GM19395 (cell line): ENCODE measurements around the gene SMOC2.

Source experiments
- ATAC-seq: cut with Tn5 transposase; IDR thresholded peaks from one replicate; pipeline ENCODE4 v1.9.1; 2021; ENCODE audit warnings: mild to moderate bottlenecking, moderate library complexity; ENCODE audit not compliant: unreplicated experiment

The SMOC2 gene

DNA sequence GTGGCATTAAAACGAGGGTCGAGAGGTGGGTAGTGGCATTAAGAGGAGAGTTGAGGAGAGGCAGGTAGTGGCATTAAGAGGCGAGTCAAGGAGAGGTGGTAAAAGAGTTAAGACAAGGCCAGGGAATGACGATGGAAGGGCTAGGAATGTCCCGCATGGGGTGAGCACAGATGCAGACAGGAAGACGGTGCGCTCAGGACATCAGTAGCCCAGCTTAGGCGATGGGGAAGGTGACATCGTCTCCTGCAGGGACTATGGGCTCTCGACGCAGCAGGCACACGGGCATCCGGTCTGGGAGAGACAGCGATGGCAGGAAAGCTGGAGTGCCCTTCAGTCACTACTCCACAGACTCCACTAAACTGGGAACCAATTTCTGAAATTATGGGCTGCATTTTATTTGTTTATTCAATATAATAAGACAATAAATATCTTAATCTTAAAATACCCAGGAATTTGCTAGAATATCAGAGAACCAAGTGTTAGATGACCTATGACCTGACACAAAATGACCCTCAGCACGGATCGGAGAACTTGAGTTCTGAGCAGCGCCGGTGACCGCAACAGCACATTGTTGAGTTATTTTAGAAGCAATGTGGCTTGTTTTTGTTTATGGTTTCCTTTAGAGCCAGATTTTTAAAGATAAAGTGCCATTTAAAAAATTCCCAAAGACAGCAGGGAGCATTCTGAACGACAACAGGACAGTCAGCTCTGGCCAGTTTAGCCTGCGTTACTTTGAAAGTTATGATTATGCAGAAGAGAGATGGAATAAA, 177.7 kb downstream of the SMOC2 start:
- ATAC-seq, result no peak

DNA sequence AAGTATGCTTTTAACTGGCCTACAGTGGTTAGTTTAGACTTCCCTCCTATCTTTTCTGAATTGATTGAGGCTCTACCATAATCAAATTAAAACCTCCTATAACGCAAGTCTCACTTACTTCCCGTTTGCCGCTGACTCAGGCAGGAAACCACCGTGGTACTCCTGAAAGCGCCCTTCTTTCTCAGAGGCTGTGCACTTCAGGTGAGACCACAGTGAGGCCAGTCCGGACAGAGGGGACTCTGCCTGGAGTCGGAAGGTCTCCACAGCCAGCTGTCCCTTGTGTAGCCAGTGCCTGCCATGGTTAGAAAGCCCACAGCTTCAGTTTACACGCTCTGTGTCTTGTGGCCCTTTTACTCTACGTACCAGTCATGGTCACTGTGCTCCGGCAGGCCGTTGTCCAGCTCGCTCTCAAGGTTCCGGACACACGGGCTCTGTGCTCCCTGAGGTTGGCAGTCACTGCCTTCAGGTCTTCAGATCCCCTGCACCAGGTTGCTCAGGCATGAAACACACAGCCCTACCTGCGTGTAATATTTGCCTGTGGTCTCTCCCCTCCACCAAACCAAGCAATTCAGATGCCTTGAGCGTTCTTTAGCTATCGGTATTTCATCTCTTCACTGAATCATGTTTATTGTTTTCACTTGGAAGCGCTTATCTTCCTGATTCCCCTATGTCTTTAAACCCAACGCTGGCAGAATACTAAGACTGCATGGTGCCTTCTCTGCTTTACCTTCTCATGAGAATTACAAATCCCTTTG, 178.8 kb downstream of the SMOC2 start:
- ATAC-seq, result no peak

DNA sequence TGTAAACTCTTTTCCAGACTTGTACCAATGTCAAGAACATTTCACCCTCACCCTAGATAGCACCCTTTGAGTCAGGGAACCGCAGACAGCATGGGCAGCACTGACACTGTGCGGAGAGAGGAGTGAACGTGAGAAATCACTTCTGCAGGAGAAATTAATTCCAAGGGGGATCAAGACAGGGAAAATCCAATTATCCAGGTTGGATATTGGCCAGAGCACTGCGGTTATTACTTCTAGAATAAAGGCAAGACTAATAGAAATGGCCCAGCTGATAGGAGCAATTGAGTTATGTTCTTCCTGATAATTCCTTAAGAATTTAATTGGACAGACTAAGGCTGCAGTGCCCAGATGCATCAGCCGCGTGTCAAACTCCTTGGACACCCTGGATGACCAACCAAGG, 179.6 kb downstream of the SMOC2 start:
- no peak for ATAC-seq

DNA sequence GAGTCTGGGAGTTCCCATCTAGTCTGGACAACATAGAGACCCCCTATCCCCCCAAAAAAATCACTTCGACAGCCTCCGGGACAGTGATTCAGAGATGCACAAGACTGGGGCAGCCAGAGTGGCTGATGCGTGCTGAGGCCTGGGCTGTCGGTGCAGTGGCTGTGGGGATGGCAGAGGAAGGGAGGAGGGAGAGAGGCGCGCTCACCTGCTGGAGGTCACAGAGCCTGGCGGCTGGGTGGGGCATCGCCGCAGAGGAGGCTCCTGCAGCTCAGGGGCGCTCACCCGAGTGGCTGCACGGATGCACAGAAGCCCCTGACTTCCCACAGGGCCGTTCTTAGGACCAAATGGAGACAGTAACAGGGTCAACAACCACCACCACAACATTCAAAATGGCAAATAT, 182.8 kb downstream of the SMOC2 start:
- no peak for ATAC-seq

DNA sequence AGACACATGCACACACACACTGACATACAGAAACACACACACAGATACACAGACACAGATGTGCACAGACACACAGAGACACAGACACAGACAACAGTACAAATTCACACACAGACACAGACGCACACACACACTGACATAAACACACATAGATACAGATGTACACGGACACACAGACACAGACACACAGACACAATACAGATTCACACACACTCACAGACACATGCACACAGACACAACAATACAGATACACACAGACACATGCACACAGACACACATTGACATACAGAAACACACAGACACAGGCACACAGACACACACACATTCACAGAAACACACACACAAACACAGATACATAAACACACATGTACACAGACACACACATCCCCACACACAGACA, 183.6 kb downstream of the SMOC2 start:
- no peak for ATAC-seq

DNA sequence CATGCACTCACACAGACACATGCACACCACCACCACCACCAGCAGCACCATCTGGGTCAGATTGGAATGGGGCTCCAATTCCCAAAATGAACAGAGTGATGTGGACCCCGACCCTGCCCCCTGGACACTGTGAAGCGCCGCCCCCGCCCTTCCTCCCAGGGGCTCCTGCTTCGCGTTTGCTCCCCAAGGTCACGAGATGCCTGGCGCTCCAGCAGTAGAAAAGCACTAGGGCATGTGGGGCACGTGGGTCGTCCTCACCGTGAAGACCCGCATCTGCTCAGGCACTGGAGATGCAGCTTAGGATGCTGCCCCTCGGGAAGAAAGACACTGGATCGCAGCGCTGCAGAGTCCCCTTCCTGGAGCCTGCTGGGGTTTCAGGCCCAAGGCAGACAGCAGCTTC, 184.0 kb downstream of the SMOC2 start:
- ATAC-seq, result no peak

DNA sequence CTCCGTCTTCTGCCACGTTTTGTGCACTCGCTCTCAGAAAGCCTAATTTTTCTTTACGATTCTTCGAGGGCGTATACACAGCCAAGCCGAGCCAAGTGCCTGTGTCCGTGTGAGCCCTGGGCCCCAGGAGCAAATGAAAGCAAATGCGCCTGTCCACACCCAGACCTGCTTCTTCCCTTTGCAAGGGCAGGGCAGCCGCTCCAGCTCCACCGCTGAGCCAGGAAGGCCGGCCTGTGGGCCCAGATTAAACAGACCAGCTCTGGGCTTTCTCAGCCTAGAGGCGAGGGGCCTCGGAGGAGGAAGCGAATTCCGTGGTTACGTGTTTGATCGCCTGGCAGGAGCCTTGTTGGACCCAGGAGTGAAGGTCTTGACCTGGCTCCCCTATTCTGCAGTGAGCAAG, 184.6 kb downstream of the SMOC2 start:
- ATAC-seq, result no peak

DNA sequence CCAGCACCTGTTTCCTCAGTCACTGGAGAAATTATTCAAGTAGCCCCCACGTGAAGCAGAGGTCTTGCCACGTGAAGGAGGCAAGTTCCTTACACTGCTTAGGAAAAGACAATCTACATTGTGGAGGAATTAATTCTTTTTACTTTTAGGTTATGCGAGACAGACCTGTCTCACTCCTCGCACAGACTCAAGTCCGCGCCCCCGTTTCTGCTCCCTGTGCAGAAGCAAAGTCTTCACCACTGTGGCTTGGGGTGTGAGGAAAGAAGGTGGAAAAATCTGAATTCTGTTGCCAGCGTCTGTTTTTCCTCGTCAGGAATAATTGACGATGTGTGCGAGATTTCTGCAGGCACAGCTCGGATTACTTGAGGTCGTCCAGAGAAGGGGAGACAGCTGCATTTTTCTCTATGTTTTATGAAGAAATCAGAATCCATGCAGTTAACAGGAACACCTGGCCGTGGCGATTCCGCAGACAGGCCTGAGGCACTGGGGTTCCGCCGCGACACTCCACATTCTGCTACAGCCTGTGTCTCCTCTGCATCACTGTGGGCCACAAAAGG, 185.1 kb downstream of the SMOC2 start:
- ATAC-seq, result no peak

DNA sequence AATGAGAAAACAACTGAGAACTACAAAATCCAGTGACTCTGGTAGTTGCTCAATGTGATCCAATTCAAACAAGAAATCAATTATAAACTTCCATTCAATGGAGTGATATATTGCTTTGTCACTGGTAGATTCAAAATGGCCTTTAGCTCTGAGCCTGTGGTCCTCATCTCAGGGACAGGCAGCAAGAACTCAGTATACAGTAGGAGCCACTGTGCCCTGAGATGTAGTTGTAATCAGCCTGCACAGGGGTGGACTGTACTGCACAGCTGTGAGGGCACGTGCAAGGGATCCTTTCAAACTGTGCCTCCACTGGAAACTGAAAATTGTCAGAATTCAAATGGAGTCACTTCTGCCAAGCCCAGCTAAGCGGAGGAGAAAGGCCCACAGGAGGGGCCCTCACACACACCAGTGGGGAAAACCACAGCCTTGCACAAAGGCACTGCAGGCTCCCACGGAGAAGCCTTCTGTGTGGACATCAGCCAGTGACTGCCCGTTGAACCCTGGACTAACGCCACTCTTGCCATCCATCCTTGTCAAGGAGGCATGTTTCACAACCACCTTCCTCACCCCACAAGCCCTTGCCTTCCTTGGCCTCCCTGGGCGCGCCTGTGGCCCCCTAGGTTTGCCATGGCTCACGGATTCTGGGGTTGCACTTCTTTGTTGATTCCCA, 186.7 kb downstream of the SMOC2 start:
- ATAC-seq, result no peak

DNA sequence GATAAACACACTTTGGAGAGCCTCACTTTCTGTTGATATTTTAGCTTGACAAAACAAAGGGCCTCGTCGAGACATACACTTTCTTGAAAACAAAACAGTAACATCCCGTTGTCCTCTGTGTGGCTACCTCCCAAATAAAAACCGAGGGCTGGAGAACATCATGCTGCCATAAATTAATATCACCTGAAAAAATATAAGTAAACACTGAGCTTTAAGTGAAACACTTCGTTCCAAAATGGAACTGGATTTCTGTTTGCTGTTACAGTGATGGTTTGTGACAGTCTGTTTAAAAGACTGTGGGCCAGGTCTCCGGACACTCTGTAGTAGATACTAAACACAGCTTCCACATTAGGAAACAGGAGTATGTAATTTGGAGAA, 187.2 kb downstream of the SMOC2 start:
- no peak for ATAC-seq

DNA sequence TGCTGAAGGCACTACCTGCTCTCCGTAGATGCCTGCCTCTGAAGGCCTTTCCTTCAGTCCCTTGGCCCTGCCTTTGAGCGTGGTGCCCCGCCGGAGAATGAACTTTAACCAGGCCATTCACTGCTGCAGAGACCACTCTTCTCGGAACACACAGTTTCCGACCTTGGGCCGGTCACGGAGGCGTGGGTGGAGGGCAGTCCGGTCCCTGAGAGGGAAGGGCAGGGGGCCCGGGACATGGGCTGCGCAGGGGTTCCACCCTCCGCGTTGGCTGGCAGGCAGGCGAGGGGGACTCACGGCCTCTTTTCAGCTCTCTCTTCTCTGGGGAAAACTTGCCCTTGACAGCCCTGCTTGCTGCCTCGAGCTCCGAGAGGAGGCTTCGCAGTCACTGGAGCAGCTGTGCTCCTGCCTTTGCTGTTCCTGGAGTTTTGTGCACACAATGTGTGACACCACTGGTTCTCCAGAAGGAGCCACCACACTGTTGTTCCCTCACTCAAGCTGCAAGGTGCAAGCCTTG, 187.8 kb downstream of the SMOC2 start:
- no peak for ATAC-seq

DNA sequence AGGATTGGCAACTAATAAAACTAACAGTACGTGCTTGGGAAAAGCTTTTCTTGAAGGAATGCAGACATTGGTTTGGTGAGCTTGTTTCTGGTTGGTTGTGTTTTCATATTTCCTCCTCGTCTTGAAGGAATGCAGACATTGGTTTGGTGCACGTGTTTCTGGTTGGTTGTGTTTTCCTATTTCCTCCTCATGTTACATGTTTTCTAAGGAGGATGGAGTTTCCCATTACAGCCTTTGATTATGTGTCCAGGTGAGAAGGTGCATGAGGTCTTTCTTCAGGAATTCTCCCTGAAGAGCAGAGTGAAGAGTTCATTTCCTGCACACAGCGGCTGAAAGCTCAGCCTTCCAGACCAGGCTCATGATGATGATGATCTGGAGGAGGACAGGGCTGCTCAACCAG, 190.6 kb downstream of the SMOC2 start:
- ATAC-seq, result no peak

DNA sequence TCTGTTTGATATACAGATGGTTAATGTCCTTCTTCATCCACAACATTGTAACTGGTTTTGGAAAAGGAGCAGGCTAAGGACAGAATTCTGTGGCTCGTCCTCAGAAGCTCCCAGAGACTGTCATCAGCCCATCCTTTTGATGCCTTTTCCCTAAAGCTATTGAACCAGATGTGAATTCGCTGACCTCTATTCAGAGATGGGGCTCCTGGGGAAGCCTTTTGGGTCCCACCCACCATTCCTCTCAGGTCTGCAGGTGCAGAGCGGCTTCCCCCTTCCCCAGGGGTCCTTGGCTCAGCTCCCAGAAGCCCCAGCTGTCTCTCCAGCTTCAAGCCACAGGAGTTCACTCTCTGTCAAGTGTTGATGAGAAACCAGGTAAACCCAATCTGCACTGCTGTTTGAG, 191.7 kb downstream of the SMOC2 start:
- ATAC-seq, result no peak

DNA sequence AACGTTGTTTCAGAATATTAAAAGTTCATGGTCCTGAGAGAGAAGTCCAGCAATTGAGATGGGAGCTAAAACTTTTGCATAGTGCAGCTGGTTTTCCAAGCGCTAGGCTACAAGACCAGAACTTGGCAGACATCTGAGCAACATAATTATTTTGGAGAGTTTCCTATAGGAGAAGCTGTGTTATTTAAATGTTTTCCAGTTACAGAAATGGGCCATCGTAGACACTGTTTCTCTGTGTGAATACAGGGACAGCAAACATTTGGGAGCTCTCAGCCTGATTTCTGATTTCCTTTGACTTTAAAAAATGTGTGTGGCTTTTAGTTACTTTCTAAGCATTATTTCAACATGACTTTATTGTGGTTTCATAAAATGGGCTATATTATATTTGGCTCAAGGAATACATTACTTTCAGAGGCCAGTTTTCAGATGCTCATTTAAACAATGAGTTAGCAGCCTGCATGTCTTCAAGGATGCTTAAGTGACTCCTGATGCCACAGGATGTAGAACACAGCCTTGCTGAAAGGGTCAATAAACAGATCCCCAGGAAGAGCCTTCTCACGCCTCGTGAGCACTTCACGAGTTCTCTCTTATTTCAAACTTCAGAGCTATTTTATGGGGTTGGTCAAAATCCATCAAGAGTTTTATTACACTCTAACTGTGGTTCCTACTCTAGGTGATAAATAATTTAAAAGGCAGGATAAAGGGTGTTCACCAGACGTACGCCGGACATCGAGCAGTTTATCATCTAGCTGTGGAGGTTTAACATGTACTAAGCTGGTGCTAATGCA, 193.8 kb downstream of the SMOC2 start:
- no peak for ATAC-seq

DNA sequence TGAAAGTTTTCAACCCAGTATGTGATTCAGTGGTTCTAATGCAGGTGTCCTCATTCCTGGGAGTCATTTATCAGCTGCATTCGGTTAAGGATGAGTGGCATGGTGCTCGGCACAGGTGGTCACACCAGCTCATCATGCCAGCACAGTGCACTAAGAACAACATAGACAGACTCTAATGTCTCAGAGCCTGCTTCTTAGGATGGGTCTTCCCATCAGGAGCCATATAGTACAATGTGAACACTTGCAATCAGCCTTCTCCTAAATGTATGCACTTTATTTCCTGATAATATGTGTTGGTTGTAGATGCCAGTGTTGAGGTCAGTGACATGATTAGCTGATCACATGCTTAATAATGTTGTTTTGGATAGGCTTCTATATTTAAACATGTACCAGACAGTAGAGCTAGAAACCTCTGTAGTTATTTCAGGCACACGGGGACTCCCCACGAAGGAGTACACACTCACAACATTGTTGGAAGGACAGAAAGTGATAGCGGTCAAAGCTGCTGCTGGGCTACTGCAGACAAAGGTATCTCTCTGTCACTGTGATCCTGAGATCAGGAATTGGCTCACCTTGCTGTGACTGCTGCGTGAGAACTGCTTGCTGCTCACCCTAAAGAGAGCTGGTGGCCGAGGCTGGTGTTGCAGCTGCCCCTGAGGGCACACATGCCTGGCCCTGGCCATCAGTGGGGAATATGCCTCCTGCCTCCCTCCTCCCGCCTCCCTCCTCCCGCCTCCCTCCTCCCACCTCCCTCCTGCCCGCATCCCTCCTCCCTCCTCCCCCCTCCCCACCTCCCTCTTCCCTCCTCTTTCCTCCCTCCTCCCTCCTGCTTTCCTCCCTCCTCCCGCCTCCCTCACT, 195.4 kb downstream of the SMOC2 start:
- ATAC-seq, result no peak

DNA sequence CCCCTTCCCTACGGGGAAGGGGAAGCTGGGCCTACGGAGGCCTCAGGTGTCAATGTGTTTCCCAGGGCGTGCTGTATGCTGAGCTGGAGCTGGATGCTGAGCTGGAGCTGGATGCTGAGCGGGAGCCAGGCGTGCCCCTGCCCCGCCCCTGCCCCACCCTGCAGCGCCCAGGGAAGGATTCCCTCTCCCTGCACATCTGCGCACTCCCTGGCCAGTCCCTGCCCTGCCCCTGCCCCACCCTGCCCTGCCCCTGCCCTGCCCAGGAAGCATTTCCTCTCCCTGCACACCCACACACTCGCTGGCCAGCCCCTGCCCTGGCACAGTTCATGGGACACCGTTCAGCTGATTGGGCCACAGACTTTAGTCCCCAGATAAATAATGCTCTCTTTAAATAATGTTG, 196.8 kb downstream of the SMOC2 start:
- ATAC-seq, result no peak

DNA sequence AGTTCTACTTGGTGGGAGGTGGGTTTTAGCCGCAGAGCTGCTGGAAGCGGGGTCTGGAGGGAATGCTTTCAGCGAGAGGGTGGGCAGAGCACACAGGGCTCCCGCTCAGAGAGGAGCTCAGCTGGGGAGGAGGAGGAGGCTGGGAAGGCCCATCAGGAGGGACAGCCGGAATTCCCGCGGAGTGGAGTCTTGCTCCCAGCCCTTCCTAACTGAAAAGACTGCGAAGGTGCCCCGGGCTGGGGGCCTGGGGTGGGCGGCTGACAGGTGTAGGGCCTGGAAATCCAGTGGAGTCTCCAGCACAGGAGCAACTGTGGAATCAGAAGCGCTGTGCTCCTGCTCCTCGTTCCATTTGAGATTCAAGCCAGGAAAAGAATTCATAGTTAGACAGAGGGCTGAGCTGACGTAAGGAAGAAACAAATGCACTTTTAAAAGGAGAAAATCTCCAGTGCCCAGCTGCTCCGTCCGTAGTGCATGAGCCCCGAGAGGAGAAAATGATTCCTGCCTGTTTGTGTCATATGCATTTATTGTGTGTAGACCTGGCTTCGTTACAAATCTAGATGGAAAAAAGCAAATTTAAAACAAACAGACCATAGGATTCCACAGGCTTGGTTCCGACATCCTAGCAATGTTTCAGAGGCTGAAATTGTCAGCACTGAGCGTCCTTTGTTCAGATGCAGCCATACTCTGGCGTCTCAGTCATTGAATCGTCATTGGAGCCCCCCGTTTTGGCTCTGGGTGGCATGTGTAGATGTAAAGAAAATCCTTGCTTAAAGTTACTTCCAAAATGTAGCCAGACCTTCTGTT, 197.7 kb downstream of the SMOC2 start:
- ATAC-seq, result no peak

DNA sequence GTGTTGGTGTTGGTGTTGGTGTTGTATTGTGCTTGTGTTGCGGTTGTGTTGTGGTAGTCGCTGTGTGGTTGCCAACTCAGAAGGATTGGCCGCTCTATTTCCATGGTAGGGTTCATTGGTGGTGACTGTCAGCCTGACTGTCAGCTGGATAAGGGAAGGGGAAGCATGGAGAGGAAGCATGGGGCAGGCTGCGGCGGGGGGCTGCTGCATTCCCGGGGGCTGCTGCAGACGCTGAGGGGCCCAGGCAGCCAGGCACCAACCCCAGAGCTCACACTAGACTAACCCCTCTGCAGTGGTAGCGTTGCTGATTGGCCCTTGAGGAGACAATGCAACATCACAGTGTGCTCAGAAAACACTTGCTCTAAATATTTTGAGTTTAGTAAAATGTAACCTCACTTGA, 199.2 kb downstream of the SMOC2 start:
- ATAC-seq, result no peak

DNA sequence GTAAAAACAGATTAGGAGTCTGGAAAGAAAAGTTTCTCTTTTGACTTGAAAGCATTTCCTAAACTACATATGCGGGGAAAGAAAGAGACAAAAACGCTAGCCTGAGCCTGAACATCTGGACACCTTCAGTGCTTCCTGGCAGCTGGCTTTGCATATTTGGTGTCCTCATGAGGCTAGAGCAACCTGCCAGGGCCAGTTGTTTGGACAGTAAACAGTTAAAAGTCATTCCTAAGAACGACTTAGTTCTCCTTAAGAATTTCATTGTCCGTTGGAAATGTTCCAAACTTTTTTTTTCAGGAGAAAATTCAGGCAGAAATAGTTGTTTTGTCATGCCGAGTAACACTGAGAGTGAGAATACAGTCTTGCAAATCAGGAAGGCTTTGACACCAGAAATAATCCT, 199.8 kb downstream of the SMOC2 start:
- ATAC-seq, result no peak
